Measurements from ENCODE around the gene CCAR1.
"Not testable (repeated sequence)": the region's sequence is repeated elsewhere in the genome, so short reads cannot be mapped to it uniquely, and the experiment has no call there.

The CCAR1 gene

GRCh38 chr10:68720793-68721672 is at the start of gene CCAR1:
Gene CCAR1 (plus strand): TSS chr10:68721239. CDS start chr10:68722505, 1,266 bp downstream.
- Histone ChIP-seq H3K4me3 (ENCODE audit: low read length) (peak within 1 kb of the TSS; percentile 73), H3K27me3 (ENCODE audit: insufficient read depth, low read length) (no peaks in the 10 kb centered on the region), H3K27ac (ENCODE audit: low read length) (peak within 1 kb of the TSS; percentile 98), H3K36me3 (ENCODE audit: insufficient read depth, low read depth, low read length) (peaks cover 35% of the 10 kb centered on the region), H3K9me3 (ENCODE audit: insufficient read depth, low read depth, low read length) (no peaks in the 10 kb centered on the region), H3K4me1 (ENCODE audit: insufficient read depth, low read length) (no peaks in the 10 kb centered on the region), H3K9ac (ENCODE audit: low read depth, low read length) (peak within 1 kb of the TSS; percentile 88)

- Histone ChIP-seq H3K9me3 (ENCODE audit: insufficient read depth, low read depth, low read length) (no peaks in the 10 kb centered on the region), H3K27ac (ENCODE audit: low read length) (no peak overlapping the region), H3K4me1 (ENCODE audit: insufficient read depth, low read length) (no peaks in the 10 kb centered on the region), H3K4me3 (ENCODE audit: low read length) (no peak overlapping the region), H3K27me3 (ENCODE audit: insufficient read depth, low read length) (no peaks in the 10 kb centered on the region), H3K36me3 (ENCODE audit: insufficient read depth, low read depth, low read length) (peaks cover 85% of the 10 kb centered on the region), H3K9ac (ENCODE audit: low read depth, low read length) (no peak overlapping the region)
Measured at GRCh38 chr10:68684413-68684812, 36.6 kb upstream of the CCAR1 start.

DNA sequence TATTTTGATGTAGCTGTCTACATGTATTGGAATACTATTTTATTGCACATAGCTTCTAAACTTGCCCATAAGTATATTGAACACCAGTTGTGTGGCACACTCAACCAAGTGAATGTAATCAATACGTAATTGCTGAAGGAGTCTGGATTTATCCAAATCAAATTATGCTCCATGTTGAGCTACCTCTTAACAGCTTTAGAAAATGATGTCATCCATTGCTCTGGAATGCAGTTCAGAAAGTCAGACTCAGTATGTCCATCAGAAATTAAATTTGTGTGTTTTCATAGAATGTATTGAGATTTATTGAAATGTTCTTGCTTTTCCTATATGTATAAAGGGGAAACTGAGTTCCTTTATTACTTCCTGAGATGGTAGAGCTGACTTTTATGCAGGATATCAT is 25.0 kb upstream of the CCAR1 start:
- H3K27me3 ChIP-seq (ENCODE audit: insufficient read depth, low read length): no peaks in the 10 kb centered on the region
- H3K27ac ChIP-seq (ENCODE audit: low read length): no peak overlapping the region
- no peaks in the 10 kb centered on the region for H3K9me3 ChIP-seq (ENCODE audit: insufficient read depth, low read depth, low read length)
- H3K9ac ChIP-seq (ENCODE audit: low read depth, low read length): no peak overlapping the region
- peaks cover 32% of the 10 kb centered on the region for H3K36me3 ChIP-seq (ENCODE audit: insufficient read depth, low read depth, low read length)
- no peak overlapping the region for H3K4me3 ChIP-seq (ENCODE audit: low read length)
- H3K4me1 ChIP-seq (ENCODE audit: insufficient read depth, low read length): no peaks in the 10 kb centered on the region

- no peaks in the 10 kb centered on the region for H3K27me3 ChIP-seq (ENCODE audit: insufficient read depth, low read length)
- no peaks in the 10 kb centered on the region for H3K9me3 ChIP-seq (ENCODE audit: insufficient read depth, low read depth, low read length)
- no peak overlapping the region for H3K4me3 ChIP-seq (ENCODE audit: low read length)
- no peak overlapping the region for H3K9ac ChIP-seq (ENCODE audit: low read depth, low read length)
- H3K4me1 ChIP-seq (ENCODE audit: insufficient read depth, low read length): no peaks in the 10 kb centered on the region
- peaks cover 21% of the 10 kb centered on the region for H3K36me3 ChIP-seq (ENCODE audit: insufficient read depth, low read depth, low read length)
- H3K27ac ChIP-seq (ENCODE audit: low read length): no peak overlapping the region
Measured at GRCh38 chr10:68697106-68697505, 23.9 kb upstream of the CCAR1 start.

DNA sequence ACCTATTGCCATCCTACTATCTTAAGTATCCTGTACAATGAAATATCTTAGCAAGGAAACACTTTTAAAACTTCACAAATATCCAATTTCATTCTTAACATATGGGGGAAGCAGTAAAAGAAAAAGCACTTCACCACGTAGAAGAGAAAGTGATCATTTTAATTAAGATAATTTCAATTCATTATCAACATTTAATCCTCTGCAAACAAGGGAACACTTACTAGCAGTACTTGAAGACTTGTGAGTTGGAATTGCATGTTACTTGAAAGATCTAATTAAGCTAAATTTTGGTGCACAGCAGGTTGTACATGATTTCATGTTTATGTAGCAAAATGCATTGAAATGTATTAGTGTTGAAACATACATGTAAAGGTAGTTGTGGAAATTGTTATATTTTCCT is 20.8 kb upstream of the CCAR1 start:
- no peaks in the 10 kb centered on the region for H3K36me3 ChIP-seq (ENCODE audit: insufficient read depth, low read depth, low read length)

DNA sequence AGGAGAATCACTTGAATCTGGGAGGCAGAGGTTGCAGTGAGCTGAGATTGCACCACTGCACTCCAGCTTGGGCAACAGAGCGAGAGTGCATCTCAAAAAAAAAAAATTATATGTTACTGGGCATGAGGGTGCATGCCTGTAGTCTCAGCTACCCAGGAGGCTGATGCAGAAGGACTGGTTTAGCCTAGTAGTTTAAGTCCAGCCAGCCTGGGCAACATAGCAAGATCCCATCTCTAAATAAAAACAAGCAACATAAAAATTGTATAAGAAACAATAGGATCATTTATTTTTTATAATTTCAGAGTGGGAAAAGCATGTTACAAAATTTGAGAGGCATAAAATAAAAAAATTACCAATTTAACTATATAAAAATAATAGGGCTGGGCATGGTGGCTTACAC is 15.5 kb upstream of the CCAR1 start:
- Histone ChIP-seq H3K9ac (ENCODE audit: low read depth, low read length) (no peak overlapping the region), H3K4me1 (ENCODE audit: insufficient read depth, low read length) (no peaks in the 10 kb centered on the region), H3K36me3 (ENCODE audit: insufficient read depth, low read depth, low read length) (no peaks in the 10 kb centered on the region), H3K4me3 (ENCODE audit: low read length) (no peak overlapping the region), H3K9me3 (ENCODE audit: insufficient read depth, low read depth, low read length) (no peaks in the 10 kb centered on the region), H3K27ac (ENCODE audit: low read length) (no peak overlapping the region), H3K27me3 (ENCODE audit: insufficient read depth, low read length) (no peaks in the 10 kb centered on the region)

More for the DNA sequence above, 20.8 kb upstream of the CCAR1 start:
- Histone ChIP-seq H3K9me3 (ENCODE audit: insufficient read depth, low read depth, low read length) (no peaks in the 10 kb centered on the region), H3K27ac (ENCODE audit: low read length) (no peak overlapping the region), H3K9ac (ENCODE audit: low read depth, low read length) (no peak overlapping the region), H3K4me3 (ENCODE audit: low read length) (no peak overlapping the region), H3K27me3 (ENCODE audit: insufficient read depth, low read length) (no peaks in the 10 kb centered on the region), H3K4me1 (ENCODE audit: insufficient read depth, low read length) (no peaks in the 10 kb centered on the region)

DNA sequence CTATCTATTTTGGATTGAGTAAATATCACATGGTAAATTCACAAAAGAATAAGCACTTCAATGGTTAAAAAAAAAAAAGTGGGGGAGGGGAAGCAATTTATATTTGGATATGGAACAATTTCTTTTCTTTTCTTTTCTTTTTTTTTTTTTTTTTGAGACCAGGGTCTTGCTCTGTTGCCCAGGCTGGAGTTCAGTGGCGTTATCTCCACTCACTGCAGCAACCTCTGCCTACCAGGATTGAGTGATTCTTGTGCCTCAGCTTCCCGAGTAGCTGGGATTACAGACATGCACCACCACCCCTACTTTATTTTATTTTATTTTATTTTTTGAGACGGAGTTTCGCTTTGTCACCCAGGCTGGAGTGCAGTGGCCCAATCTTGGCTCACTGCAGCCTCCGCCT is 12.1 kb upstream of the CCAR1 start:
- H3K9ac ChIP-seq (ENCODE audit: low read depth, low read length); H3K9me3 ChIP-seq (ENCODE audit: insufficient read depth, low read depth, low read length); H3K4me1 ChIP-seq (ENCODE audit: insufficient read depth, low read length); H3K36me3 ChIP-seq (ENCODE audit: insufficient read depth, low read depth, low read length); H3K27me3 ChIP-seq (ENCODE audit: insufficient read depth, low read length); H3K4me3 ChIP-seq (ENCODE audit: low read length); H3K27ac ChIP-seq (ENCODE audit: low read length): not testable (repeated sequence)

- not testable (repeated sequence) for H3K27me3 ChIP-seq (ENCODE audit: insufficient read depth, low read length); H3K27ac ChIP-seq (ENCODE audit: low read length); H3K36me3 ChIP-seq (ENCODE audit: insufficient read depth, low read depth, low read length); H3K9ac ChIP-seq (ENCODE audit: low read depth, low read length); H3K4me3 ChIP-seq (ENCODE audit: low read length); H3K4me1 ChIP-seq (ENCODE audit: insufficient read depth, low read length); H3K9me3 ChIP-seq (ENCODE audit: insufficient read depth, low read depth, low read length)
Measured at GRCh38 chr10:68713065-68713464, 8.0 kb upstream of the CCAR1 start.

DNA sequence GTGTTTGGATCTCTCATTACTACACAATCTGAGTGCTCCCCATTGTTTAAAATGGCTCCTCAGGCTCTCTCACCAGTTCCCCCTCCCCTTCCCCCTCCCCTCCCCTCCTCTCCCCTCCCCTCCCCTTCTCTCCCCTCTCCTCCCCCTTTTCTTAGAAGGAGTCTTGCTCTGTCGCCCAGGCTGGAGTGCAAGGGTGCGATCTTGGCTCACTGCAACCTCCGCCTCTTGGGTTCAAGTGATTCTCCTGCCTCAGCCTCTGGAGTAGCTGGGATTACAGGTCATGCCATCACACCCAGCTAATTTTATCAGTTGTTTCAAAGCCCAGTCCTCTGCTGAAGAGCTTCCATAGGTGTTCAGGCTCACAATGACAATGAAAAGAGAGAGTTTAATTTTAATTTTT is 3.6 kb upstream of the CCAR1 start:
- Histone ChIP-seq H3K36me3 (ENCODE audit: insufficient read depth, low read depth, low read length) (peaks cover 1% of the 10 kb centered on the region; the same call in 1 of the 2 replicates), H3K9me3 (ENCODE audit: insufficient read depth, low read depth, low read length) (no peaks in the 10 kb centered on the region), H3K27ac (ENCODE audit: low read length) (no peak overlapping the region), H3K4me1 (ENCODE audit: insufficient read depth, low read length) (no peaks in the 10 kb centered on the region), H3K4me3 (ENCODE audit: low read length) (no peak overlapping the region), H3K9ac (ENCODE audit: low read depth, low read length) (no peak overlapping the region), H3K27me3 (ENCODE audit: insufficient read depth, low read length) (no peaks in the 10 kb centered on the region)

GRCh38 chr10:68721673-68722335 is 765 bp downstream of the CCAR1 start:
- Histone ChIP-seq H3K4me3 (ENCODE audit: low read length) (peak overlapping the region; percentile 73), H3K9me3 (ENCODE audit: insufficient read depth, low read depth, low read length) (no peaks in the 10 kb centered on the region), H3K9ac (ENCODE audit: low read depth, low read length) (peak overlapping the region; percentile 88), H3K36me3 (ENCODE audit: insufficient read depth, low read depth, low read length) (peaks cover 42% of the 10 kb centered on the region), H3K4me1 (ENCODE audit: insufficient read depth, low read length) (no peaks in the 10 kb centered on the region), H3K27me3 (ENCODE audit: insufficient read depth, low read length) (no peaks in the 10 kb centered on the region), H3K27ac (ENCODE audit: low read length) (peak overlapping the region; percentile 98)

DNA sequence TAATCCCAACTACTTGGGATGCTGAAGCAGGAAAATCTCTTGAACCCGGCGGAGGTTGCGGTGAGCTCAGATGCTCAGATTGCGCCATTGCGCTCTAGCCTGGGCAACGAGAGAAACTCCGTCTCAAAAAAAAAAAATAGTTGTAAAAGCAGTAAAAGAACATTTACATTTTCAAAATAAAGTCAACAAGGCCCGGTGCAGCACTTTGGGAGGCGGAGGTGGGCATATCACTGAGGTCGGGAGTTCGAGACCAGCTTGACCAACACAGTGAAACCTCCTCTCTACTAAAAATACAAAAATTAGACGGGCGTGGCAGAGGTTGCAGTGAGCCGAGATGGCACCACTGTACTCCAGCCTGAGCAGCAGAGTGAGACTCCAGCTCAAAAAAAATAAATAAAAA is 4.0 kb downstream of the CCAR1 start:
- Histone ChIP-seq H3K9ac (ENCODE audit: low read depth, low read length) (no peak overlapping the region), H3K27me3 (ENCODE audit: insufficient read depth, low read length) (no peaks in the 10 kb centered on the region), H3K4me1 (ENCODE audit: insufficient read depth, low read length) (no peaks in the 10 kb centered on the region), H3K4me3 (ENCODE audit: low read length) (no peak overlapping the region), H3K27ac (ENCODE audit: low read length) (no peak overlapping the region), H3K36me3 (ENCODE audit: insufficient read depth, low read depth, low read length) (peaks cover 74% of the 10 kb centered on the region), H3K9me3 (ENCODE audit: insufficient read depth, low read depth, low read length) (no peaks in the 10 kb centered on the region)

DNA sequence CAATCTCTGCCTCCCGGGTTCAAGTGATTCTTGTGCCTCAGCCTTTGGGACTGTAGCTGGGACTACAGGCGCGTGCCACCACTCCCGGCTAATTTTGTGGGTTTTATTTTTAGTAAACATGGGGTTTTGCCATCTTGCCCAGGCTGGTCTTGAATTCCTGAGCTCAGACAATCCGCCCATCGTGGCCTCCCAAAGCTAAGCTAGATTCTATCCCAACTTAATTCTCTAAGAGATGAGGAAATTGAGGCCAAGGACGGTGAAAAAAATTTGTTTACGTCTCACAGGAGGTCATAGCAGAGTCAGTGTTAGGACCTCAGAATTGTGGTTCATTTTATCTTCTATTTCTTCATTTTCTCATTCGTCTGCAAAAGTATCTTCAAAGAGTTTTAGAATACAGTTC is 6.1 kb downstream of the CCAR1 start:
- Histone ChIP-seq H3K4me1 (ENCODE audit: insufficient read depth, low read length) (no peaks in the 10 kb centered on the region), H3K9ac (ENCODE audit: low read depth, low read length) (no peak overlapping the region), H3K4me3 (ENCODE audit: low read length) (no peak overlapping the region), H3K9me3 (ENCODE audit: insufficient read depth, low read depth, low read length) (no peaks in the 10 kb centered on the region), H3K36me3 (ENCODE audit: insufficient read depth, low read depth, low read length) (peaks cover 95% of the 10 kb centered on the region), H3K27ac (ENCODE audit: low read length) (no peak overlapping the region), H3K27me3 (ENCODE audit: insufficient read depth, low read length) (no peaks in the 10 kb centered on the region)

Measured in iPS-20b (cell line).